SK-N-SH (cell line): ENCODE data around the gene ITGB6. TPM values are rescaled to one million over a fixed set of nuclear protein-coding genes. Genes with fewer than 3 reads are reported as not detected.
"Not testable (repeated sequence)": the region's sequence is repeated elsewhere in the genome, so short reads cannot be mapped to it uniquely, and the experiment has no call there.

Source experiments
- CTCF ChIA-PET: fragments of 300-600, 350-600 bp; formaldehyde crosslinking; extraction: SDS; loops from one replicate; lab custom pipeline; 2021; lab: Yijun Ruan, JAX
- POLR2A ChIA-PET: fragments of 350-600 bp; sonication (Branson Sonifier 250); formaldehyde crosslinking; extraction: SDS; loops from one replicate; lab custom pipeline; 2020; ENCODE audit warnings: antibody characterized with exemption, inconsistent platforms; lab: Yijun Ruan, JAX
- DNase-seq: peaks from one replicate; pipeline ENCODE4 v3.0.0; 2012
- H2AFZ ChIP-seq: fragments of 200-600 bp; sonication (generic); 2 replicates; pipeline ENCODE4 v1.8.1; 2016; ENCODE audit warnings: antibody characterized with exemption, mild to moderate bottlenecking, low read depth
- H3F3A ChIP-seq: fragments of 200-600 bp; sonication (generic); replicated peaks from 2 replicates; pipeline ENCODE3; 2016; ENCODE audit warnings: antibody characterized with exemption, mild to moderate bottlenecking; ENCODE audit not compliant: insufficient read depth
- H3K27ac ChIP-seq, 2 experiments: fragments of 200-500 bp in 1 of 2; fragments of 200-600 bp in 1 of 2; sonication (Bioruptor generic) in 1 of 2; sonication (generic), shearing (Covaris generic) in 1 of 2; 2 replicates each; pipeline versions ENCODE4 v1.5.1 to v1.6.1; 2014 to 2016; ENCODE audit warnings: low read depth in 2 of 2, inconsistent platforms in 1 of 2, low read length in 1 of 2, mild to moderate bottlenecking in 1 of 2, mixed read lengths in 1 of 2
- H3K27me3 ChIP-seq: fragments of 200-600 bp; sonication (generic), shearing (Covaris generic); 2 replicates; pipeline ENCODE4 v1.6.1; 2016; ENCODE audit warnings: mixed run types; ENCODE audit not compliant: insufficient read depth
- H3K36me3 ChIP-seq, 2 experiments: fragments of 200-500 bp in 1 of 2; fragments of 200-600 bp in 1 of 2; sonication (Bioruptor generic) in 1 of 2; sonication (generic) in 1 of 2; replicated peaks in 1 of 2; 2 replicates each; pipeline versions ENCODE3 to v1.5.1; 2014 to 2016; ENCODE audit warnings: low read length in 1 of 2, mild to moderate bottlenecking in 1 of 2; ENCODE audit not compliant: insufficient read depth in 2 of 2, control insufficient read depth in 1 of 2
- H3K4me1 ChIP-seq, 2 experiments: fragments of 200-500 bp in 1 of 2; fragments of 200-600 bp in 1 of 2; sonication (Bioruptor generic) in 1 of 2; sonication (generic), shearing (Covaris generic) in 1 of 2; 2 replicates each; pipeline versions ENCODE4 v1.5.1 to v1.6.1; 2014 to 2016; ENCODE audit warnings: low read depth in 1 of 2, low read length in 1 of 2, mixed run types in 1 of 2; ENCODE audit not compliant: insufficient read depth in 2 of 2, control insufficient read depth in 1 of 2
- H3K4me2 ChIP-seq: fragments of 200-600 bp; sonication (generic), shearing (Covaris generic); 2 replicates; pipeline ENCODE4 v1.6.1; 2017; ENCODE audit warnings: mixed run types
- H3K4me3 ChIP-seq, 2 experiments: fragments of 200-500 bp in 1 of 2; fragments of 200-600 bp in 1 of 2; sonication (Bioruptor generic) in 1 of 2; sonication (generic), shearing (Covaris generic) in 1 of 2; 2 replicates each; pipeline versions ENCODE4 v1.5.1 to v1.8.1; 2014 to 2016; ENCODE audit warnings: low read depth in 2 of 2, inconsistent platforms in 1 of 2, low read length in 1 of 2, mild to moderate bottlenecking in 1 of 2, mixed read lengths in 1 of 2, moderate library complexity in 1 of 2
- H3K79me2 ChIP-seq: fragments of 200-600 bp; sonication (generic); 2 replicates; pipeline ENCODE4 v1.8.1; 2017; ENCODE audit warnings: mild to moderate bottlenecking; ENCODE audit not compliant: insufficient read depth
- H3K9ac ChIP-seq: fragments of 200-600 bp; sonication (generic); 2 replicates; pipeline ENCODE4 v1.6.1; 2017; ENCODE audit warnings: mixed run types
- H3K9me2 ChIP-seq: fragments of 200-600 bp; sonication (generic); 2 replicates; pipeline ENCODE4 v1.6.1; 2017; ENCODE audit warnings: mixed run types
- H3K9me3 ChIP-seq: fragments of 200-600 bp; sonication (generic); 2 replicates; pipeline ENCODE4 v1.6.1; 2017; ENCODE audit warnings: mixed run types, mild to moderate bottlenecking, moderate library complexity
- H4K20me1 ChIP-seq: fragments of 200-600 bp; sonication (generic); 2 replicates; pipeline ENCODE4 v1.6.1; 2017; ENCODE audit warnings: mild to moderate bottlenecking, mixed run types; ENCODE audit not compliant: insufficient read depth
- ELF1 ChIP-seq: IDR thresholded peaks from 2 replicates; pipeline ENCODE4 v1.4.0; 2012
- EP300 ChIP-seq, 2 experiments: IDR thresholded peaks; 2 replicates each; pipeline versions ENCODE4 v1.4.0 to v1.6.1; 2012; ENCODE audit warnings: borderline replicate concordance in 1 of 2, low read depth in 1 of 2, low read length in 1 of 2
- FOSL2 ChIP-seq: IDR thresholded peaks from 2 replicates; pipeline ENCODE4 v1.4.0; 2012; ENCODE audit warnings: low read depth, mild to moderate bottlenecking, moderate library complexity, borderline replicate concordance
- FOXM1 ChIP-seq: IDR thresholded peaks from 2 replicates; pipeline ENCODE4 v1.4.0; 2012; ENCODE audit warnings: low read depth, mild to moderate bottlenecking
- NFIC ChIP-seq: IDR thresholded peaks from 2 replicates; pipeline ENCODE4 v1.4.0; 2012; ENCODE audit warnings: borderline replicate concordance
- POLR2AphosphoS5 ChIP-seq: IDR thresholded peaks from 2 replicates; pipeline ENCODE4 v1.6.1; 2012; ENCODE audit warnings: low read depth, low read length
- RFX5 ChIP-seq: IDR thresholded peaks from 2 replicates; pipeline ENCODE4 v1.6.1; 2012; ENCODE audit warnings: mild to moderate bottlenecking, improper control_type of control experiment, low read length
- SIN3A ChIP-seq: IDR thresholded peaks from 2 replicates; pipeline ENCODE4 v1.6.1; 2012; ENCODE audit warnings: low read depth, mild to moderate bottlenecking, low read length, moderate library complexity, borderline replicate concordance
- SMC3 ChIP-seq: IDR thresholded peaks from 2 replicates; pipeline ENCODE4 v1.6.1; 2012; ENCODE audit warnings: low read depth, low read length, improper control_type of control experiment
- TCF12 ChIP-seq: IDR thresholded peaks from 2 replicates; pipeline ENCODE4 v1.4.0; 2012
- WGBS: methylation state at CpG from one replicate; pipeline ENCODE4 v1.1.6; 2017; ENCODE audit warnings: low lambda C conversion rate; 5-methylcytosine and 5-hydroxymethylcytosine counted together
- polyA plus RNA-seq, 3 experiments: library from polyadenylated mRNA; depleted of rRNA; stranded (reverse); fragments of >200 nt; gene quantifications; 2 replicates each; pipeline ENCODE4 v1.2.3, GENCODE V29; 2012
- TF ChIP-seq, protein P1 (sequence below): IDR thresholded peaks from 2 replicates; pipeline ENCODE4 v1.6.1; 2012; ENCODE audit warnings: mild to moderate bottlenecking, low read depth, low read length, moderate library complexity
- TF ChIP-seq, protein P2 (sequence below): fragments of 150-350 bp; IDR thresholded peaks from 2 replicates; pipeline ENCODE4 v1.6.1; 2017; ENCODE audit warnings: antibody characterized with exemption, low read length, low read depth, borderline replicate concordance
- TF ChIP-seq, protein P3 (sequence below): IDR thresholded peaks from 2 replicates; pipeline ENCODE4; 2012
- TF ChIP-seq, protein P4 (sequence below): IDR thresholded peaks from 2 replicates; pipeline ENCODE4 v1.4.0; 2012; ENCODE audit warnings: low read depth, borderline replicate concordance
- TF ChIP-seq, protein P5 (sequence below): fragments of 150-350 bp; IDR thresholded peaks from 2 replicates; pipeline ENCODE4 v1.6.1; 2016; ENCODE audit warnings: mild to moderate bottlenecking, low read depth, low read length

The ITGB6 gene
- polyA plus RNA-seq, 1 of the 3 experiments (the other 2 are of a cell fraction), result 0.10 TPM

DNA sequence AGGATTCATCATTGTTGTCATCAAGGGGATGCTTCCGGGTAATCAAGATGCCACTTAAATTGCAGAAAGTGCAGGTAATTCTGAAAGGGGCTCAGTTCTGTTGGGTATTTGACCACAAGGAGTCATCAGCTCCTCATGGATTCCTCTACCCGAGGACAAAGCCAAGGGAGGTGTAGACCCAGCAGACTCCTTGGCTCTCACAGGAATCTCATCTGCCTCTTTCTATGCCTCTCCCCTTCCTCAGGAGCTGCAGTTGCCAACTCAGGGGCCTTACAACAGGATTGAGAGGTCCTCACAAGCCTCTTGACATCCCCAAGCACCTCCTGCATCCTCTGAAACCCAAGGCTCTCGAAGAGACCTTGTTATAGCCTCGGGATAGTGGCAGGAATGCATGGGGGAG, 44.0 kb downstream of the ITGB6 start:
- no peaks in the 10 kb centered on the region for H3K9me3 ChIP-seq
- H3K4me2 ChIP-seq, result no peak overlapping the region
- no peaks in the 10 kb centered on the region for H3K36me3 ChIP-seq
- TF ChIP-seq ELF1 (no peak), NFIC (no peak), FOSL2 (no peak)
- H3K4me3 ChIP-seq, result no peak overlapping the region
- no peaks in the 10 kb centered on the region for H3K79me2 ChIP-seq
- peaks cover 9 to 13% of the 10 kb centered on the region in 2 experiments for H3K4me1 ChIP-seq
- H4K20me1 ChIP-seq, result no peaks in the 10 kb centered on the region
- H2AFZ ChIP-seq, result peak overlapping the region; percentile 40; the same call in 1 of the 2 replicates
- H3K27me3 ChIP-seq, result no peaks in the 10 kb centered on the region
- WGBS, result 100% methylated on average over 4 of the region's 4 CpGs
- no peak for DNase-seq
- POLR2A ChIA-PET, result no interaction called here
- no peak overlapping the region for H3K27ac ChIP-seq
- CTCF ChIA-PET, result interaction anchor here (1.3 kb wide), 1 partner anchor 46 kb away, joined by 5 read pairs; no protein-coding TSS in a partner anchor
- H3K9me2 ChIP-seq, result no peaks in the 10 kb centered on the region
- no peak overlapping the region for H3K9ac ChIP-seq
- no peaks in the 10 kb centered on the region for H3F3A ChIP-seq

DNA sequence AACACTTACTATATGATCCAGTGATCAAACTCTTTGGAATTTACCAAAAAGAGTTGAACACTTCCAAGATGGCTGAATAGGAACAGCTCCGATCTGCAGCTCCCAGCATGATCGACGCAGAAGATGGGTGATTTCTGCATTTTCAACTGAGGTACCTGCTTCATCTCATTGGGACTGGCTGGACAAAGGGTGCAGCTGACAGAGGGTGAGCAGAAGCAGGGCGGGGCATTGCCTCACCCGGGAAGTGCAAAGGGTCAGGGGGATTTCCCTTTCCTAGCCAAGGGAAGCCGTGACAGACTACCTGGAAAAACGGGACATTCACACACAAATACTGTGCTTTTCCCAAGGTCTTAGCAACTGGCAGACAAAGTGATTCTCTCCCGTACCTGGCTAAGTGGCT, 51.7 kb downstream of the ITGB6 start:
- H2AFZ ChIP-seq, H3K36me3 ChIP-seq, POLR2A ChIA-PET, H4K20me1 ChIP-seq, H3F3A ChIP-seq, H3K4me1 ChIP-seq, H3K27me3 ChIP-seq, H3K4me3 ChIP-seq, H3K9ac ChIP-seq, H3K27ac ChIP-seq, H3K4me2 ChIP-seq, DNase-seq, H3K79me2 ChIP-seq, H3K9me3 ChIP-seq, H3K9me2 ChIP-seq: not testable (repeated sequence)
- 92% methylated on average over 8 of the region's 8 CpGs for WGBS
- CTCF ChIA-PET, result interaction anchor here (0.7 kb wide), 1 partner anchor 110 kb away, joined by 3 read pairs; no protein-coding TSS in a partner anchor

DNA sequence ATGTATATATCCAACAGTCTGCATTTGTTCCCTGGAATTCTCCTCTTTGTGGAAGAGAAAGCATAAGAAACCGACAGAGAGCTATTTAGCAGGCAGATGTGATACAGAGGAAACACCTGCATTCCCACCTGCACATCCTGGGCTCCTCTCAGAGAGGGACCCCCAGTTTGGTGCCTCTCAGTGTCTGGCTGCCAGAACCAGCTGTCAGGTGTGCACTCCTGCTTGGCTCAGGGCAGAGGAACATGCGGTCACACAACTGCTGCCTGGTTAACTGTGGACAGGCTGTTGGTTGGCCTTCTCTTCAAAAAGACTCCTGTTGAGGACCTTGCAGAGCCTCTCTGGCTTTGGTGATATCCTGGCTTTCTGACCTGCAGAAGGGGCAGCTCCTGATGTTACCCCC, 54.6 kb downstream of the ITGB6 start:
- 89% methylated on average over 2 of the region's 2 CpGs for WGBS
- TF ChIP-seq FOXM1 (no peak), NFIC (no peak), EP300 (IDR thresholded peaks at IDR 0.05; ENCODE audit: borderline replicate concordance in 1 of 2, low read depth in 1 of 2, low read length in 1 of 2) (no peak), TCF12 (no peak), SIN3A (no peak), RFX5 (no peak), POLR2AphosphoS5 (no peak), SMC3 (no peak)
- TF ChIP-seq, protein P1, sequence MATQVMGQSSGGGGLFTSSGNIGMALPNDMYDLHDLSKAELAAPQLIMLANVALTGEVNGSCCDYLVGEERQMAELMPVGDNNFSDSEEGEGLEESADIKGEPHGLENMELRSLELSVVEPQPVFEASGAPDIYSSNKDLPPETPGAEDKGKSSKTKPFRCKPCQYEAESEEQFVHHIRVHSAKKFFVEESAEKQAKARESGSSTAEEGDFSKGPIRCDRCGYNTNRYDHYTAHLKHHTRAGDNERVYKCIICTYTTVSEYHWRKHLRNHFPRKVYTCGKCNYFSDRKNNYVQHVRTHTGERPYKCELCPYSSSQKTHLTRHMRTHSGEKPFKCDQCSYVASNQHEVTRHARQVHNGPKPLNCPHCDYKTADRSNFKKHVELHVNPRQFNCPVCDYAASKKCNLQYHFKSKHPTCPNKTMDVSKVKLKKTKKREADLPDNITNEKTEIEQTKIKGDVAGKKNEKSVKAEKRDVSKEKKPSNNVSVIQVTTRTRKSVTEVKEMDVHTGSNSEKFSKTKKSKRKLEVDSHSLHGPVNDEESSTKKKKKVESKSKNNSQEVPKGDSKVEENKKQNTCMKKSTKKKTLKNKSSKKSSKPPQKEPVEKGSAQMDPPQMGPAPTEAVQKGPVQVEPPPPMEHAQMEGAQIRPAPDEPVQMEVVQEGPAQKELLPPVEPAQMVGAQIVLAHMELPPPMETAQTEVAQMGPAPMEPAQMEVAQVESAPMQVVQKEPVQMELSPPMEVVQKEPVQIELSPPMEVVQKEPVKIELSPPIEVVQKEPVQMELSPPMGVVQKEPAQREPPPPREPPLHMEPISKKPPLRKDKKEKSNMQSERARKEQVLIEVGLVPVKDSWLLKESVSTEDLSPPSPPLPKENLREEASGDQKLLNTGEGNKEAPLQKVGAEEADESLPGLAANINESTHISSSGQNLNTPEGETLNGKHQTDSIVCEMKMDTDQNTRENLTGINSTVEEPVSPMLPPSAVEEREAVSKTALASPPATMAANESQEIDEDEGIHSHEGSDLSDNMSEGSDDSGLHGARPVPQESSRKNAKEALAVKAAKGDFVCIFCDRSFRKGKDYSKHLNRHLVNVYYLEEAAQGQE, result no peak
- TF ChIP-seq, protein P2, sequence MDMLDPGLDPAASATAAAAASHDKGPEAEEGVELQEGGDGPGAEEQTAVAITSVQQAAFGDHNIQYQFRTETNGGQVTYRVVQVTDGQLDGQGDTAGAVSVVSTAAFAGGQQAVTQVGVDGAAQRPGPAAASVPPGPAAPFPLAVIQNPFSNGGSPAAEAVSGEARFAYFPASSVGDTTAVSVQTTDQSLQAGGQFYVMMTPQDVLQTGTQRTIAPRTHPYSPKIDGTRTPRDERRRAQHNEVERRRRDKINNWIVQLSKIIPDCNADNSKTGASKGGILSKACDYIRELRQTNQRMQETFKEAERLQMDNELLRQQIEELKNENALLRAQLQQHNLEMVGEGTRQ, result no peak
- TF ChIP-seq, protein P3, sequence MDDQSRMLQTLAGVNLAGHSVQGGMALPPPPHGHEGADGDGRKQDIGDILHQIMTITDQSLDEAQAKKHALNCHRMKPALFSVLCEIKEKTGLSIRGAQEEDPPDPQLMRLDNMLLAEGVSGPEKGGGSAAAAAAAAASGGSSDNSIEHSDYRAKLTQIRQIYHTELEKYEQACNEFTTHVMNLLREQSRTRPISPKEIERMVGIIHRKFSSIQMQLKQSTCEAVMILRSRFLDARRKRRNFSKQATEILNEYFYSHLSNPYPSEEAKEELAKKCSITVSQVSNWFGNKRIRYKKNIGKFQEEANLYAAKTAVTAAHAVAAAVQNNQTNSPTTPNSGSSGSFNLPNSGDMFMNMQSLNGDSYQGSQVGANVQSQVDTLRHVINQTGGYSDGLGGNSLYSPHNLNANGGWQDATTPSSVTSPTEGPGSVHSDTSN, result no peak
- TF ChIP-seq, protein P4, sequence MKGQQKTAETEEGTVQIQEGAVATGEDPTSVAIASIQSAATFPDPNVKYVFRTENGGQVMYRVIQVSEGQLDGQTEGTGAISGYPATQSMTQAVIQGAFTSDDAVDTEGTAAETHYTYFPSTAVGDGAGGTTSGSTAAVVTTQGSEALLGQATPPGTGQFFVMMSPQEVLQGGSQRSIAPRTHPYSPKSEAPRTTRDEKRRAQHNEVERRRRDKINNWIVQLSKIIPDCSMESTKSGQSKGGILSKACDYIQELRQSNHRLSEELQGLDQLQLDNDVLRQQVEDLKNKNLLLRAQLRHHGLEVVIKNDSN, result no peak
- TF ChIP-seq, protein P5, sequence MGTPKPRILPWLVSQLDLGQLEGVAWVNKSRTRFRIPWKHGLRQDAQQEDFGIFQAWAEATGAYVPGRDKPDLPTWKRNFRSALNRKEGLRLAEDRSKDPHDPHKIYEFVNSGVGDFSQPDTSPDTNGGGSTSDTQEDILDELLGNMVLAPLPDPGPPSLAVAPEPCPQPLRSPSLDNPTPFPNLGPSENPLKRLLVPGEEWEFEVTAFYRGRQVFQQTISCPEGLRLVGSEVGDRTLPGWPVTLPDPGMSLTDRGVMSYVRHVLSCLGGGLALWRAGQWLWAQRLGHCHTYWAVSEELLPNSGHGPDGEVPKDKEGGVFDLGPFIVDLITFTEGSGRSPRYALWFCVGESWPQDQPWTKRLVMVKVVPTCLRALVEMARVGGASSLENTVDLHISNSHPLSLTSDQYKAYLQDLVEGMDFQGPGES, result no peak

More for the DNA sequence above, 54.6 kb downstream of the ITGB6 start:
- no peak overlapping the region for H3K4me3 ChIP-seq
- H3K36me3 ChIP-seq, result no peaks in the 10 kb centered on the region
- no peak overlapping the region for H3K9ac ChIP-seq
- no peaks in the 10 kb centered on the region for H3K9me2 ChIP-seq
- no peaks in the 10 kb centered on the region for H3K27me3 ChIP-seq
- H3K4me2 ChIP-seq, result no peak overlapping the region
- no peaks in the 10 kb centered on the region for H4K20me1 ChIP-seq
- POLR2A ChIA-PET, result no interaction called here
- peaks cover 0 to 7% of the 10 kb centered on the region in 2 experiments; a peak in 1 of 4 replicates for H3K4me1 ChIP-seq
- H2AFZ ChIP-seq, result no peak overlapping the region
- no peak for DNase-seq
- H3K27ac ChIP-seq, result no peak overlapping the region
- H3F3A ChIP-seq, result peaks cover 7% of the 10 kb centered on the region
- no peaks in the 10 kb centered on the region for H3K79me2 ChIP-seq
- H3K9me3 ChIP-seq, result no peaks in the 10 kb centered on the region
- CTCF ChIA-PET, result interaction anchor here (0.8 to 1.0 kb wide), 2 partner anchors 36 to 63 kb away, joined by 3 to 4 read pairs; no protein-coding TSS in a partner anchor
